Erythroblast (primary cell): ENCODE results near the gene CSNK1G2.

ENCODE experiments used
- GATA1 ChIP-seq: IDR thresholded peaks from 2 replicates; pipeline ENCODE4 v1.6.1; 2011; ENCODE audit warnings: low read depth, mild to moderate bottlenecking, control low read depth, low read length, moderate library complexity
- POLR2A ChIP-seq: IDR thresholded peaks from 2 replicates; pipeline ENCODE4 v1.6.1; 2011; ENCODE audit warnings: mild to moderate bottlenecking, low read length

DNA sequence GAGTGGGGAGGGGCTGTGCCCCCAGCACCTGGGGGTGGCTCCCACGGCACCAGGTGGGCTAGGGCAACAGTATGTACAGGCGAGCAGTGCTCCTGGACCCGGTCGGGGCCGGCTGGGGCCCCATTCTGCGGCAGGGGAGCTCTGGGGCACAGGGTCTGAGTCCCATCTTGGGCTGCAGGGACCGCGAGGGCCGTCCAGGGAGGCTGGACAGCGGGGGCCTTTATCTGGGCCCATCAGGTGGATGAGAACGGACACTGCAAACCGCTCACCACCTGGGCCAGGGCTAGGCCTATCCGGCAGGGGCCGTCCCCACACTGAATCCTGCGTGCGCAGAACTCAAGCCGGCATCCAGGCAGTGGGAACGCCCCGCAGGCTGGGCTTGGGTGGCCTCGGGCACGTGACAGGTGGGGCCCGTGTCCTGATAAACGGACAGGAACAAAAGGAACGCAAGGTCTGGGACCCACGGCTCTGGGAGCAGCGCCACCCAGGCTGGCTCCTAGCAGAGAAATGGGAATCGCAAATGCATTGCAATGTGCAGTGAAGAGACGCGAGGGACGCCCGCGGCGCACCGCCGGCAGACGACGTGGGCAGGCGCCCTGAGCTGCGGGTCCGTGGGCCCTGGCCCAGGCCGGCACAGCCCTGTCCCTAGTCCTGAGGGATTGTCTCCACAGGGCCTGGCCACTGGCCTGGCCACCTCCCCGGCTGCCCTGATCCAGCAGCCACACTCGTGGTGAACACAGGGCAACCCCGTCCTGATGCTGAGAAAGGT, 44.8 kb downstream of the CSNK1G2 start:
- TF ChIP-seq POLR2A (no peak), GATA1 (no peak)
